HepG2 (cell line): ENCODE results near the gene GFER. TPM values are rescaled to one million over a fixed set of nuclear protein-coding genes. Genes with fewer than 3 reads are reported as not detected.

Experiments
- HMG20A ChIP-seq: IDR thresholded peaks from 2 replicates; pipeline ENCODE4 v1.6.1; 2016; ENCODE audit warnings: borderline replicate concordance
- HNRNPUL1 ChIP-seq: fragments of 200-400 bp; formaldehyde crosslinking; IDR thresholded peaks from 2 replicates; pipeline ENCODE4 v1.6.1; 2017; ENCODE audit warnings: low read depth, mild to moderate bottlenecking, low read length, moderate library complexity
- NFIB ChIP-seq: sonication (generic); formaldehyde crosslinking; IDR thresholded peaks from 2 replicates; pipeline ENCODE4 v1.9.0; 2021; ENCODE audit warnings: missing genetic modification reagents, mild to moderate bottlenecking, borderline replicate concordance
- NONO ChIP-seq, 2 experiments: fragments of 450-650 bp in 1 of 2; sonication (generic) in 1 of 2; formaldehyde crosslinking in 1 of 2; IDR thresholded peaks in 1 of 2; conservative IDR thresholded peaks in 1 of 2; 2 replicates each; pipeline versions ENCODE4 v1.6.1 to v1.8.0; 2017 to 2022; ENCODE audit warnings: mild to moderate bottlenecking in 1 of 2, missing genetic modification reagents in 1 of 2, moderate library complexity in 1 of 2
- ONECUT2 ChIP-seq: sonication (generic); formaldehyde crosslinking; IDR thresholded peaks from 2 replicates; pipeline ENCODE4 v1.4.0; 2020; ENCODE audit warnings: missing genetic modification reagents
- RBM22 ChIP-seq: fragments of 200-400 bp; formaldehyde crosslinking; optimal IDR thresholded peaks from 2 replicates; pipeline ENCODE3; 2017; ENCODE audit warnings: mild to moderate bottlenecking, low read length, moderate library complexity
- SOX5 ChIP-seq: IDR thresholded peaks from 2 replicates; pipeline ENCODE4 v1.6.1; 2016; ENCODE audit warnings: borderline replicate concordance
- SRY ChIP-seq: sonication (generic); formaldehyde crosslinking; IDR thresholded peaks from 2 replicates; pipeline ENCODE4 v1.8.0; 2022; ENCODE audit warnings: mild to moderate bottlenecking, missing genetic modification reagents
- TCF7L2 ChIP-seq: IDR thresholded peaks from 2 replicates; pipeline ENCODE4 v1.6.1; 2011; ENCODE audit warnings: mild to moderate bottlenecking, low read depth, low read length, moderate library complexity
- ZIK1 ChIP-seq: sonication (generic); formaldehyde crosslinking; IDR thresholded peaks from 2 replicates; pipeline ENCODE4 v1.5.0; 2020; ENCODE audit warnings: mild to moderate bottlenecking, low read depth, missing genetic modification reagents, borderline replicate concordance
- ZNF432 ChIP-seq: sonication (generic); formaldehyde crosslinking; IDR thresholded peaks from 2 replicates; pipeline ENCODE4 v1.5.0; 2020; ENCODE audit warnings: missing genetic modification reagents, mild to moderate bottlenecking, borderline replicate concordance
- ZNF44 ChIP-seq: sonication (generic); formaldehyde crosslinking; IDR thresholded peaks from 2 replicates; pipeline ENCODE4 v1.5.1; 2020; ENCODE audit warnings: mild to moderate bottlenecking, missing genetic modification reagents
- ZNF839 ChIP-seq: sonication (generic); formaldehyde crosslinking; IDR thresholded peaks from 2 replicates; pipeline ENCODE4 v1.4.0; 2020; ENCODE audit warnings: missing genetic modification reagents, mild to moderate bottlenecking, borderline replicate concordance
- polyA plus RNA-seq, 8 experiments: library from polyadenylated mRNA; depleted of rRNA in 3 of 8; stranded (reverse) in 7 of 8; unstranded in 1 of 8; fragments of >200 nt; fragmentation: Illumina TruSeq in 4 of 8; extraction: Trizol in 4 of 8; gene quantifications; 2 replicates each; pipeline versions ENCODE4 v1.2.1 to v1.2.3, GENCODE V29; 2011 to 2016; ENCODE audit warnings: low read depth in 4 of 8, missing spikeins in 1 of 8, mixed read lengths in 1 of 8; ENCODE audit not compliant: insufficient read depth in 1 of 8
- total RNA-seq, 5 experiments: library from RNA; depleted of rRNA; stranded (reverse); fragments of >200 nt; fragmentation: Illumina TruSeq; extraction: Trizol; gene quantifications; 2 replicates each; pipeline ENCODE4 v1.2.3, GENCODE V29; 2016; ENCODE audit warnings: low read depth in 1 of 5
- TF ChIP-seq, protein P1 (sequence below): sonication (generic); formaldehyde crosslinking; IDR thresholded peaks from 2 replicates; pipeline ENCODE4 v1.4.0; 2020; ENCODE audit warnings: missing genetic modification reagents, mild to moderate bottlenecking, borderline replicate concordance
- TF ChIP-seq, protein P2 (sequence below): IDR thresholded peaks from 2 replicates; pipeline ENCODE4 v1.6.1; 2016; ENCODE audit warnings: mild to moderate bottlenecking
- TF ChIP-seq, protein P3 (sequence below): sonication (generic); formaldehyde crosslinking; IDR thresholded peaks from 2 replicates; pipeline ENCODE4 v1.4.0; 2020; ENCODE audit warnings: missing genetic modification reagents
- TF ChIP-seq, protein P4 (sequence below): sonication (generic); formaldehyde crosslinking; IDR thresholded peaks from 2 replicates; pipeline ENCODE4 v1.8.0; 2022; ENCODE audit warnings: low read depth, missing genetic modification reagents
- TF ChIP-seq, protein P5 (sequence below): sonication (generic); formaldehyde crosslinking; IDR thresholded peaks from 2 replicates; pipeline ENCODE4 v1.8.1; 2023; ENCODE audit warnings: mild to moderate bottlenecking, inconsistent platforms, moderate library complexity, missing genetic modification reagents, borderline replicate concordance
- TF ChIP-seq, protein P6 (sequence below): sonication (generic); formaldehyde crosslinking; IDR thresholded peaks from 2 replicates; pipeline ENCODE4 v1.4.0; 2020; ENCODE audit warnings: mild to moderate bottlenecking, missing genetic modification reagents

GFER gene
- total and polyA plus RNA-seq, 2 of the 13 experiments (the other 11 are each of a cell fraction or from before 2014, with no cell fraction given) = 28.6 to 71.7 TPM

DNA sequence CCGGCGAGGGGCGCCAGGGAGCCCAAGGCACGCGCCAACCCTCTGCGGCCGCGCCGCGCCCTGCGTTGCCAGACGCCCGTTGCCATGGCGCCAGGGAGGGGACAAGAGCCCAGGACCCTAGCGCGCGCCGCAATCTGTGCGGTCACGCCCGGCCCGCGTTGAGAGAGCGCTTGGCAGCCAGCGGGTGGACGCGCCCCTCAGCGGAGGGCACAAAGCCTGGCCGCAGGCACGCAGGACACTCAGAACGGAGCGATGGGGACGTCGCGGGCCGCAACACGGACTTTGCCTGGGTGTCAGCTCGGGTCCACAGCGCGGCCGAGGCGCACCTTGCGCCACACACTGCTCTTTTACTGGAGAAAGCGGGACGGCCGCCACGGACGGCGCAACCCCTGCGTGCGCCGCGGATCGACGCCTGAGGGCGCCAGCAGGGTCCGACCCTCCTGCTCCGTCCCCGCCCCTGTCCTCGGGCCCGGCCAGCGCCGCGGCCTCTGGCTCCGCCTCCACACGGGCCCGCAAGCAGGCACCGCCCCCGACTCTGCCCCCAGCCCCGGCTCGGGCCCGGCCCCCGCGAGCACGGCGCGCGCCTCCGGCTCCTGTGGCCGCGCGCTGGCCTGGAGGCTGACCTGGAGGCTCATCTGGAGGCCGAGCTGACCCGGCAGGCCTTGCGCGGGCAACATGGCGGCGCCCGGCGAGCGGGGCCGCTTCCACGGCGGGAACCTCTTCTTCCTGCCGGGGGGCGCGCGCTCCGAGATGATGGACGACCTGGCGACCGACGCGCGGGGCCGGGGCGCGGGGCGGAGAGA, at the start of gene GFER (continued):
- TF ChIP-seq, protein P1, sequence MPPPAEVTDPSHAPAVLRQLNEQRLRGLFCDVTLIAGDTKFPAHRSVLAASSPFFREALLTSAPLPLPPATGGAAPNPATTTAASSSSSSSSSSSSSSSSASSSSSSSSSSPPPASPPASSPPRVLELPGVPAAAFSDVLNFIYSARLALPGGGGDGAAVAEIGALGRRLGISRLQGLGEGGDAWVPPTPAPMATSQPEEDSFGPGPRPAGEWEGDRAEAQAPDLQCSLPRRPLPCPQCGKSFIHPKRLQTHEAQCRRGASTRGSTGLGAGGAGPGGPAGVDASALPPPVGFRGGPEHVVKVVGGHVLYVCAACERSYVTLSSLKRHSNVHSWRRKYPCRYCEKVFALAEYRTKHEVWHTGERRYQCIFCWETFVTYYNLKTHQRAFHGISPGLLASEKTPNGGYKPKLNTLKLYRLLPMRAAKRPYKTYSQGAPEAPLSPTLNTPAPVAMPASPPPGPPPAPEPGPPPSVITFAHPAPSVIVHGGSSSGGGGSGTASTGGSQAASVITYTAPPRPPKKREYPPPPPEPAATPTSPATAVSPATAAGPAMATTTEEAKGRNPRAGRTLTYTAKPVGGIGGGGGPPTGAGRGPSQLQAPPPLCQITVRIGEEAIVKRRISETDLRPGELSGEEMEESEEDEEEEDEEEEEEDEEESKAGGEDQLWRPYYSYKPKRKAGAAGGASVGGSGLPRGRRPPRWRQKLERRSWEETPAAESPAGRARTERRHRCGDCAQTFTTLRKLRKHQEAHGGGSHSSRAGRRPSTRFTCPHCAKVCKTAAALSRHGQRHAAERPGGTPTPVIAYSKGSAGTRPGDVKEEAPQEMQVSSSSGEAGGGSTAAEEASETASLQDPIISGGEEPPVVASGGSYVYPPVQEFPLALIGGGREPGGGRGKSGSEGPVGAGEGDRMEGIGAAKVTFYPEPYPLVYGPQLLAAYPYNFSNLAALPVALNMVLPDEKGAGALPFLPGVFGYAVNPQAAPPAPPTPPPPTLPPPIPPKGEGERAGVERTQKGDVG = no peak; the same call in 1 of the 2 replicates
- TF ChIP-seq HNRNPUL1 (no peak; the same call in 1 of the 2 replicates), ZIK1 (no peak; the same call in 1 of the 2 replicates), NFIB (CRISPR knock-in tag) (no peak), SOX5 (CRISPR knock-in tag) (no peak), ZNF44 (CRISPR knock-in tag) (no peak), RBM22 (peak; percentile 91), ZNF839 (CRISPR knock-in tag) (no peak), ONECUT2 (no peak), NONO (IDR thresholded peaks at IDR 0.05) (no peak), NONO (CRISPR knock-in tag; conservative IDR thresholded peaks at IDR 0.05) (peak; percentile 61), ZNF432 (no peak), SRY (CRISPR knock-in tag) (no peak), HMG20A (CRISPR knock-in tag) (no peak), TCF7L2 (no peak)
- TF ChIP-seq, protein P2, sequence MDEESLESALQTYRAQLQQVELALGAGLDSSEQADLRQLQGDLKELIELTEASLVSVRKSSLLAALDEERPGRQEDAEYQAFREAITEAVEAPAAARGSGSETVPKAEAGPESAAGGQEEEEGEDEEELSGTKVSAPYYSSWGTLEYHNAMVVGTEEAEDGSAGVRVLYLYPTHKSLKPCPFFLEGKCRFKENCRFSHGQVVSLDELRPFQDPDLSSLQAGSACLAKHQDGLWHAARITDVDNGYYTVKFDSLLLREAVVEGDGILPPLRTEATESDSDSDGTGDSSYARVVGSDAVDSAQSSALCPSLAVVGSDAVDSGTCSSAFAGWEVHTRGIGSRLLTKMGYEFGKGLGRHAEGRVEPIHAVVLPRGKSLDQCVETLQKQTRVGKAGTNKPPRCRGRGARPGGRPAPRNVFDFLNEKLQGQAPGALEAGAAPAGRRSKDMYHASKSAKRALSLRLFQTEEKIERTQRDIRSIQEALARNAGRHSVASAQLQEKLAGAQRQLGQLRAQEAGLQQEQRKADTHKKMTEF = peak; percentile 89; the same call in 1 of the 2 replicates
- TF ChIP-seq, protein P3, sequence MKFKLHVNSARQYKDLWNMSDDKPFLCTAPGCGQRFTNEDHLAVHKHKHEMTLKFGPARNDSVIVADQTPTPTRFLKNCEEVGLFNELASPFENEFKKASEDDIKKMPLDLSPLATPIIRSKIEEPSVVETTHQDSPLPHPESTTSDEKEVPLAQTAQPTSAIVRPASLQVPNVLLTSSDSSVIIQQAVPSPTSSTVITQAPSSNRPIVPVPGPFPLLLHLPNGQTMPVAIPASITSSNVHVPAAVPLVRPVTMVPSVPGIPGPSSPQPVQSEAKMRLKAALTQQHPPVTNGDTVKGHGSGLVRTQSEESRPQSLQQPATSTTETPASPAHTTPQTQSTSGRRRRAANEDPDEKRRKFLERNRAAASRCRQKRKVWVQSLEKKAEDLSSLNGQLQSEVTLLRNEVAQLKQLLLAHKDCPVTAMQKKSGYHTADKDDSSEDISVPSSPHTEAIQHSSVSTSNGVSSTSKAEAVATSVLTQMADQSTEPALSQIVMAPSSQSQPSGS (CRISPR knock-in tag) = 0 out of 2 replicates have a peak, but pooled peaks have one; percentile 40
- TF ChIP-seq, protein P4, sequence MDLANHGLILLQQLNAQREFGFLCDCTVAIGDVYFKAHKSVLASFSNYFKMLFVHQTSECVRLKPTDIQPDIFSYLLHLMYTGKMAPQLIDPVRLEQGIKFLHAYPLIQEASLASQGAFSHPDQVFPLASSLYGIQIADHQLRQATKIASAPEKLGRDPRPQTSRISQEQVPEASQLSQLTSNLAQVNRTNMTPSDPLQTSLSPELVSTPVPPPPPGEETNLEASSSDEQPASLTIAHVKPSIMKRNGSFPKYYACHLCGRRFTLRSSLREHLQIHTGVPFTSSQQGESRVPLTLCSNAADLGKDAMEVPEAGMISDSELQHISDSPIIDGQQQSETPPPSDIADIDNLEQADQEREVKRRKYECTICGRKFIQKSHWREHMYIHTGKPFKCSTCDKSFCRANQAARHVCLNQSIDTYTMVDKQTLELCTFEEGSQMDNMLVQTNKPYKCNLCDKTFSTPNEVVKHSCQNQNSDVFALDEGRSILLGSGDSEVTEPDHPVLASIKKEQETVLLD (CRISPR knock-in tag) = 0 out of 2 replicates have a peak, but pooled peaks have one; percentile 52
- TF ChIP-seq, protein P5, sequence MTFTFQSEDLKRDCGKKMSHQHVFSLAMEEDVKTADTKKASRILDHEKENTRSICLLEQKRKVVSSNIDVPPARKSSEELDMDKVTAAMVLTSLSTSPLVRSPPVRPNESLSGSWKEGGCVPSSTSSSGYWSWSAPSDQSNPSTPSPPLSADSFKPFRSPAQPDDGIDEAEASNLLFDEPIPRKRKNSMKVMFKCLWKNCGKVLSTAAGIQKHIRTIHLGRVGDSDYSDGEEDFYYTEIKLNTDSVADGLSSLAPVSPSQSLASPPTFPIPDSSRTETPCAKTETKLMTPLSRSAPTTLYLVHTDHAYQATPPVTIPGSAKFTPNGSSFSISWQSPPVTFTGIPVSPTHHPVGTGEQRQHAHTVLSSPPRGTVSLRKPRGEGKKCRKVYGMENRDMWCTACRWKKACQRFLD (CRISPR knock-in tag) = no peak
- TF ChIP-seq, protein P6, sequence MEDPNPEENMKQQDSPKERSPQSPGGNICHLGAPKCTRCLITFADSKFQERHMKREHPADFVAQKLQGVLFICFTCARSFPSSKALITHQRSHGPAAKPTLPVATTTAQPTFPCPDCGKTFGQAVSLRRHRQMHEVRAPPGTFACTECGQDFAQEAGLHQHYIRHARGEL (CRISPR knock-in tag) = no peak
